Hair follicular keratinocyte (primary cell): ENCODE results near the gene STX2. TPM values are rescaled to one million over a fixed set of nuclear protein-coding genes. Genes with fewer than 3 reads are reported as not detected.

Experiments used
- total RNA-seq: library from RNA; depleted of rRNA; stranded (reverse); fragments of >200 nt; gene quantifications from 2 replicates; pipeline ENCODE4 v1.2.3, GENCODE V29; 2015

Gene STX2
- total RNA-seq, result 9.6 and 12.7 TPM in 2 replicates

DNA sequence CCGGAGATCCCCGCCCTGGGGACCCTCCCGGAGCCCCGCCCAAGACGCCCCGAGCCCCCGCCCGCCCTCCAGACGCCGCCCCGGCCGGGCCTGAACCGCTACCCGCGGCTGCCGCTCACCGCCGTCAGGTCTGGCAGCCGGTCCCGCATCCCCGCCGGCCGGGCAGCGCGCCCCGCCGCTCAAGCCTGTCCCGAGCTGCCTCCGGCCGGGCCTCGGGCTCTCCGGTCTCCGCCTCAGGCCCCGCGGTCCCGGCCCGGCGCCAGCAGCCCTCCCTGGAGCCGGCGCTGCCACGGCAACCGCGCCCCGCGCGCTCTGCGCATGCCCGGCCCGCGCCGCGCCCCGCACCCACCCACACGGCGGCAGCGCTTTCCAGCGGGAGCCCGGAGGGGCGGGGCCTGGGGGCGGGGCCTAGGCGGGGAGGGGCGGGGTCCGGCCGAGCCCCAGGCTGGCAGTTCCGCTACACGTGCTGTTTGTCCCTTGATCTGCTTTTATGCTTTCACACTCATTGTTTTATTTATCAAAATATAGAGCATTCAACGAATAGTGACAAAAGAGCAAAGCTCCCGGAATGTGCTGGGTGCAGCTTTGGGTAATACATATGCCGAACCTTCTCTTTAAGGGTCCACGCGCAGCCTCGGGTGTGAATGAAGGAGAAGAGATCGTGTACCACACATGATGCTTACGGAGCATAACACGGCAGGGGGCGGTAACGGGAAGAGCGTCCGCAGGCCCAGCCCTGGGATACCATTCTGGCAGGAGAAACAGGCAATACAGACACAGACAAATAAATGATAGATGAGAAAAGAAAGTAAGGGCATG is at the start of gene STX2:
Gene STX2, minus strand, starts transcription at position 300 of the 819 bp plus-strand sequence. Its CDS starts 151 bp downstream, at position 149.

GRCh38 chr12:130871286-130872178 is 32.5 kb upstream of the STX2 start, which contains the start of gene RAN:
Gene RAN (plus strand): TSS chr12:130872066. CDS start chr12:130872594, 528 bp downstream.

Other genes starting within 250 kb of the STX2 start
- 0.19 TPM in 1 of 2 replicates, not detected in the other for gene RIMBP2, start 123.0 kb downstream of the STX2 start, total RNA-seq
- 470 and 540 TPM in 2 replicates for gene RAN, start 32.8 kb upstream of the STX2 start, total RNA-seq
- not detected in 2 replicates for gene ADGRD1, start 114.7 kb upstream of the STX2 start, total RNA-seq